HepG2 (cell line): ENCODE measurements around the gene MACROD2. TPM values are rescaled to one million over a fixed set of nuclear protein-coding genes. Genes with fewer than 3 reads are reported as not detected.

Experiments used
- ATAC-seq: fragments of 200-7000 bp; cut with Tn5 transposase; 3 replicates; pipeline ENCODE4 v1.9.1; 2020; ENCODE audit warnings: mild to moderate bottlenecking, moderate library complexity
- BruUV-seq: library from RNA; stranded (reverse); fragments of 400-500 nt; replicated peaks from 2 replicates; lab custom pipeline; 2021; lab: Mats Ljungman, UMichigan
- CTCF ChIA-PET: fragments of 300-600 bp; formaldehyde crosslinking; extraction: SDS; loops from one replicate; lab custom pipeline; 2021; ENCODE audit warnings: low total read pairs, inconsistent platforms, low intra/inter-chr PET ratio; lab: Yijun Ruan, JAX
- POLR2A ChIA-PET: fragments of 350-600 bp; sonication (Branson Sonifier 250); formaldehyde crosslinking; loops from one replicate; lab custom pipeline; 2020; ENCODE audit warnings: antibody characterized with exemption, inconsistent platforms; lab: Yijun Ruan, JAX
- DNase-seq: peaks from one replicate; pipeline ENCODE4 v3.0.0-alpha.2; 2015; ENCODE audit warnings: low spot score
- FAIRE-seq: peaks from 3 replicates; lab custom pipeline; 2011; peaks lifted over from hg19 to GRCh38; lab: Jason Lieb, UNC
- H2AFZ ChIP-seq: one replicate; pipeline ENCODE4 v1.6.1; 2011; ENCODE audit warnings: low read length, inconsistent platforms
- H3K27ac ChIP-seq: fragments of 300-600 bp; 3 replicates; pipeline ENCODE4 v1.8.0; 2011; ENCODE audit warnings: mixed run types, mild to moderate bottlenecking, mixed read lengths, low read length, inconsistent platforms; ENCODE audit not compliant: insufficient read depth; ENCODE audit errors: extremely low read length
- H3K27me3 ChIP-seq, 2 experiments: fragments of 200-600 bp in 1 of 2; 2 replicates in 1 of 2; 3 replicates in 1 of 2; pipeline versions ENCODE4 v1.6.0 to v1.8.0; 2011; ENCODE audit warnings: low read length in 2 of 2, mild to moderate bottlenecking in 2 of 2, moderate library complexity in 2 of 2, inconsistent platforms in 1 of 2; ENCODE audit not compliant: insufficient read depth in 2 of 2, control insufficient read depth in 1 of 2
- H3K36me3 ChIP-seq, 2 experiments: fragments of 200-600 bp in 1 of 2; replicated peaks in 1 of 2; 2 replicates in 1 of 2; 3 replicates in 1 of 2; pipeline versions ENCODE4 v1.5.1 to v1.8.0; 2011; ENCODE audit warnings: low read length in 2 of 2, inconsistent platforms in 1 of 2; ENCODE audit not compliant: insufficient read depth in 2 of 2, control insufficient read depth in 1 of 2
- H3K4me1 ChIP-seq: 2 replicates; pipeline ENCODE4 v1.5.1; 2012; ENCODE audit warnings: low read length, inconsistent platforms; ENCODE audit not compliant: insufficient read depth
- H3K4me2 ChIP-seq: 2 replicates; pipeline ENCODE4 v1.6.0; 2011; ENCODE audit warnings: low read depth, low read length, inconsistent platforms
- H3K4me3 ChIP-seq, 3 experiments: fragments of 200-600 bp in 1 of 3; sonication (generic), shearing (Covaris generic) in 1 of 3; replicated peaks in 1 of 3; 2 replicates each; pipeline ENCODE4 v1.5.1; 2011 to 2016; ENCODE audit warnings: low read length in 3 of 3, inconsistent platforms in 2 of 3, low read depth in 2 of 3, mild to moderate bottlenecking in 2 of 3, control low read depth in 1 of 3, mixed read lengths in 1 of 3; ENCODE audit not compliant: insufficient read depth in 1 of 3
- H3K79me2 ChIP-seq: one replicate; pipeline ENCODE4 v1.6.1; 2011; ENCODE audit warnings: low read length, inconsistent platforms; ENCODE audit not compliant: insufficient read depth
- H3K9ac ChIP-seq: 2 replicates; pipeline ENCODE4 v1.6.0; 2011; ENCODE audit warnings: mild to moderate bottlenecking, low read depth, low read length, inconsistent platforms; ENCODE audit not compliant: insufficient read depth
- H3K9me3 ChIP-seq: 2 replicates; pipeline ENCODE4 v1.5.1; 2012; ENCODE audit warnings: mild to moderate bottlenecking, low read length
- H4K20me1 ChIP-seq: 2 replicates; pipeline ENCODE4 v1.6.0; 2011; ENCODE audit warnings: inconsistent platforms, mild to moderate bottlenecking, low read length, moderate library complexity; ENCODE audit not compliant: insufficient read depth
- IKZF4 ChIP-seq: sonication (generic); formaldehyde crosslinking; IDR thresholded peaks from 2 replicates; pipeline ENCODE4 v1.5.1; 2020; ENCODE audit warnings: borderline replicate concordance, mild to moderate bottlenecking, low read depth, missing genetic modification reagents; ENCODE audit errors: not compliant biosample characterization
- IRF2 ChIP-seq: IDR thresholded peaks from 2 replicates; pipeline ENCODE4 v1.6.1; 2018; ENCODE audit warnings: missing genetic modification reagents, missing compliant biosample characterization
- MXD4 ChIP-seq: IDR thresholded peaks from 2 replicates; pipeline ENCODE4 v1.6.1; 2016; ENCODE audit warnings: mild to moderate bottlenecking, missing biosample characterization, missing genetic modification reagents
- NAIF1 ChIP-seq: sonication (generic); formaldehyde crosslinking; IDR thresholded peaks from 2 replicates; pipeline ENCODE4 v1.5.0; 2020; ENCODE audit warnings: mild to moderate bottlenecking, missing genetic modification reagents, borderline replicate concordance
- NFRKB ChIP-seq: fragments of 450-650 bp; IDR thresholded peaks from 2 replicates; pipeline ENCODE4 v1.6.1; 2017
- RBM22 ChIP-seq: fragments of 200-400 bp; formaldehyde crosslinking; optimal IDR thresholded peaks from 2 replicates; pipeline ENCODE3; 2017; ENCODE audit warnings: mild to moderate bottlenecking, low read length, moderate library complexity
- RBM39 ChIP-seq: fragments of 200-400 bp; formaldehyde crosslinking; IDR thresholded peaks from one replicate; pipeline ENCODE4 v1.6.1; 2018; ENCODE audit warnings: antibody characterized with exemption, mild to moderate bottlenecking, low read depth, low read length; ENCODE audit not compliant: poor library complexity, severe bottlenecking
- RFXAP ChIP-seq: sonication (generic); formaldehyde crosslinking; IDR thresholded peaks from 2 replicates; pipeline ENCODE4 v1.4.0; 2020; ENCODE audit warnings: missing genetic modification reagents, borderline replicate concordance
- SETDB1 ChIP-seq: sonication (generic); formaldehyde crosslinking; IDR thresholded peaks from 2 replicates; pipeline ENCODE4 v1.5.1; 2020; ENCODE audit warnings: missing genetic modification reagents, mild to moderate bottlenecking, borderline replicate concordance
- SYNCRIP ChIP-seq: fragments of 200-400 bp; formaldehyde crosslinking; IDR thresholded peaks from 2 replicates; pipeline ENCODE4 v1.6.1; 2018; ENCODE audit warnings: mild to moderate bottlenecking, low read depth, low read length; ENCODE audit not compliant: insufficient read depth
- TBL1XR1 ChIP-seq: fragments of 150-350 bp; IDR thresholded peaks from 2 replicates; pipeline ENCODE4 v1.6.1; 2014; ENCODE audit warnings: borderline replicate concordance, low read length; ENCODE audit not compliant: partially characterized antibody
- ZBED4 ChIP-seq: sonication (generic); formaldehyde crosslinking; IDR thresholded peaks from 2 replicates; pipeline ENCODE4 v1.4.0; 2020; ENCODE audit warnings: missing genetic modification reagents, borderline replicate concordance
- ZHX2 ChIP-seq, 2 experiments: sonication (generic) in 1 of 2; formaldehyde crosslinking in 1 of 2; IDR thresholded peaks; 2 replicates each; pipeline versions ENCODE4 v1.6.1 to v1.9.0; 2014 to 2022; ENCODE audit warnings: antibody characterized with exemption in 1 of 2, borderline replicate concordance in 1 of 2, inconsistent platforms in 1 of 2, low read depth in 1 of 2, missing genetic modification reagents in 1 of 2
- ZNF33B ChIP-seq: sonication (generic); formaldehyde crosslinking; IDR thresholded peaks from 2 replicates; pipeline ENCODE4 v1.5.1; 2020; ENCODE audit warnings: mild to moderate bottlenecking, missing genetic modification reagents
- ZNF382 ChIP-seq: sonication (generic); formaldehyde crosslinking; IDR thresholded peaks from 2 replicates; pipeline ENCODE4 v1.5.0; 2020; ENCODE audit warnings: missing genetic modification reagents, mild to moderate bottlenecking, borderline replicate concordance
- in situ Hi-C: cut with HindIII; loops from 2 replicates; pipeline ENCODE4 v1.10.0; 2017; ENCODE audit warnings: low pct_unique_long_range_greater_than_20kb; ENCODE audit not compliant: extremely low pct_ligation_motif_present
- intact Hi-C: fragments of 100-400 bp; cut with micrococcal nuclease; formaldehyde crosslinking; loops from one replicate; pipeline ENCODE4 v1.10.0; 2022; ENCODE audit not compliant: unreplicated experiment
- polyA plus RNA-seq, 8 experiments: library from polyadenylated mRNA; depleted of rRNA in 3 of 8; stranded (reverse) in 7 of 8; unstranded in 1 of 8; fragments of >200 nt; fragmentation: Illumina TruSeq in 4 of 8; extraction: Trizol in 4 of 8; gene quantifications; 2 replicates each; pipeline versions ENCODE4 v1.2.1 to v1.2.3, GENCODE V29; 2011 to 2016; ENCODE audit warnings: low read depth in 4 of 8, missing spikeins in 1 of 8, mixed read lengths in 1 of 8; ENCODE audit not compliant: insufficient read depth in 1 of 8
- total RNA-seq, 5 experiments: library from RNA; depleted of rRNA; stranded (reverse); fragments of >200 nt; fragmentation: Illumina TruSeq; extraction: Trizol; gene quantifications; 2 replicates each; pipeline ENCODE4 v1.2.3, GENCODE V29; 2016; ENCODE audit warnings: low read depth in 1 of 5

The MACROD2 gene
- total and polyA plus RNA-seq, 2 of the 13 experiments (the other 11 are each of a cell fraction or from before 2014, with no cell fraction given) = 0.13 to 0.51 TPM

- TF ChIP-seq TBL1XR1 (no peak), ZNF33B (no peak), SETDB1 (CRISPR knock-in tag) (no peak), RBM22 (no peak), IRF2 (no peak), MXD4 (CRISPR knock-in tag) (no peak)
Measured at GRCh38 chr20:14303106-14303505, 307.8 kb downstream of the MACROD2 start (continued).

DNA sequence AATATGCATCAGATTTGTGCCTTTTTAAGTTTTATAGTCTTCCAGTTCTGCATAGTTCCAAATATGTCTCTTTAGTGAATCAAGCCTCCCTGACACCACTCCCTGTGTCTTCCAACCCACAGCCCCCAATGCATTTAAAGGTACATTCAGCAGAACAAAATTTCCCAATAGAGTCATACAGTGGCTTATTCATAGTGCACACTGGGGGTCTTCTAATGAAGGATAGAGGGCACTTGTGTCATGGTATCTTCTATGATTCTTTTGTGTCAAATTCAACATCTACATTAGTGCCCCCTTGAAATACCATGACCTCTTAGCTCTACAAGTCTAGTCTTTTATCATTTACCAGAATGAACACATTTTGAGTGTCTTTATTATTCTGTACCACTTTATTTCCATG, 308.3 kb downstream of the MACROD2 start:
- BruUV-seq = no TSS peak
- no peak overlapping the region for H3K9ac ChIP-seq
- no peak overlapping the region for H3K4me3 ChIP-seq
- no peak overlapping the region for H2AFZ ChIP-seq
- FAIRE-seq (no peak), ATAC-seq (no peak), DNase-seq (no peak)
- in situ Hi-C loops = no loop called here
- H3K4me1 ChIP-seq = no peaks in the 10 kb centered on the region
- no peaks in the 10 kb centered on the region for H3K36me3 ChIP-seq
- intact Hi-C loops = no loop called here
- POLR2A ChIA-PET = no interaction called here
- no peak overlapping the region for H3K27ac ChIP-seq
- H4K20me1 ChIP-seq = no peaks in the 10 kb centered on the region
- no peaks in the 10 kb centered on the region for H3K27me3 ChIP-seq
- 0 out of 2 replicates have a peak, but pooled peaks cover 4% of the 10 kb centered on the region for H3K9me3 ChIP-seq
- CTCF ChIA-PET = no interaction called here
- H3K79me2 ChIP-seq = no peaks in the 10 kb centered on the region
- H3K4me2 ChIP-seq = no peak overlapping the region
- TF ChIP-seq NFRKB (no peak), RFXAP (CRISPR knock-in tag) (no peak), ZNF382 (CRISPR knock-in tag) (no peak), RBM39 (no peak), IKZF4 (no peak), ZHX2 (IDR thresholded peaks at IDR 0.05; ENCODE audit: low read depth) (no peak), ZHX2 (CRISPR knock-in tag; IDR thresholded peaks at IDR 0.05; ENCODE audit: borderline replicate concordance) (no peak), ZBED4 (CRISPR knock-in tag) (no peak), SYNCRIP (no peak), NAIF1 (CRISPR knock-in tag) (no peak)
